Measurements from ENCODE around the gene DHRS12.
A peak's percentile ranks its signal among the peaks of the same experiment; 100 is the strongest.

Gene DHRS12

DNA sequence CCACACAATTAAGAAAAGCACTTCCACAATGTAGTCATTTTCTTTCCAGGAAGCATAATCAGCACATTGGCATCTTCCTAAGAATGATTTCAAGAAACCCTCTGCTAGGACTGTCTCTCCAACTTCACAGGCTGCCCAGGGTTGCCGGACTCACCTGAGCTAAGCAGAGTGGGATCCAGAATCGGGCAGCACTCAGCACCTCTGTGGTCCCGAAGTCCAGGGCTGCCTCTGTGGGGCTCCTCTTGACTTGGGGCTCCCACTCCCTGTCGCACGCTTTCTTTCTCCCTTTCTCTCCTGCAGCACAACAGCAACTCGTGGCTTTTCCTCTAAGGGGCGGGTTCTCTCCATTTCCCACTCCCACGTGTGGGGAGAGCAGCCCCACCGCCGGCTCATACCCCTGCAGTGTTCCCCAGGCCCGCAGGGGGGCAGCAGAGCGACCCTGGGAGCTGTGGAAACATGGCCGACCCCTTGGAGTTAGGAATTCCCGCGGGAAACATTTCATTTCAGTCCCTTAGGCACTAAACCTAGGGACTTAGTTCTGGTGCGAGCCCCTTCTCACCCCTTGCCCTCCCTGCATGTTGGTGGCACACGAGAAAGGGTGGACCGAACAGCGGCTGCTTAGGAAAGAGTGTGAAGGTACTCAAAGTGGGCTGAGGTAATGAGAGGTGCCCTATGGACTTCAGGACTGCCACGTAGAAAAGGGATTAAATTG is 41.1 kb upstream of the DHRS12 start, which contains the start of gene TMEM272:
TMEM272 (minus strand) TSS at position 316 of the 712 bp plus-strand sequence. CDS start 6,647 bp downstream, outside the sequence.
- no peaks in the 10 kb centered on the region; the same call in 1 of the 2 replicates for H3K27me3 ChIP-seq (replicated peaks; ENCODE audit: control insufficient read depth, insufficient read depth, low read length)
- no peak within 1 kb of the TSS for H3K4me3 ChIP-seq (replicated peaks; ENCODE audit: low read depth, low read length)
- peak; percentile 97 for TF ChIP-seq CTCF (IDR thresholded peaks at IDR 0.05; ENCODE audit: insufficient read depth, low read length, poor library complexity, severe bottlenecking)
- peak; percentile 36 for DNase-seq (ENCODE audit: extremely low read depth, insufficient read length)
- no peaks in the 10 kb centered on the region for H3K36me3 ChIP-seq (ENCODE audit: control insufficient read depth, insufficient read depth, low read length)

- Histone ChIP-seq H3K27me3 (replicated peaks; ENCODE audit: control insufficient read depth, insufficient read depth, low read length) (no peaks in the 10 kb centered on the region; the same call in 1 of the 2 replicates), H3K4me3 (replicated peaks; ENCODE audit: low read depth, low read length) (no peak overlapping the region), H3K36me3 (ENCODE audit: control insufficient read depth, insufficient read depth, low read length) (no peaks in the 10 kb centered on the region)
- no peak for TF ChIP-seq CTCF (IDR thresholded peaks at IDR 0.05; ENCODE audit: insufficient read depth, low read length, poor library complexity, severe bottlenecking)
- DNase-seq (ENCODE audit: extremely low read depth, insufficient read length), result no peak
Observed at GRCh38 chr13:51843529-51843928, 39.6 kb upstream of the DHRS12 start.

DNA sequence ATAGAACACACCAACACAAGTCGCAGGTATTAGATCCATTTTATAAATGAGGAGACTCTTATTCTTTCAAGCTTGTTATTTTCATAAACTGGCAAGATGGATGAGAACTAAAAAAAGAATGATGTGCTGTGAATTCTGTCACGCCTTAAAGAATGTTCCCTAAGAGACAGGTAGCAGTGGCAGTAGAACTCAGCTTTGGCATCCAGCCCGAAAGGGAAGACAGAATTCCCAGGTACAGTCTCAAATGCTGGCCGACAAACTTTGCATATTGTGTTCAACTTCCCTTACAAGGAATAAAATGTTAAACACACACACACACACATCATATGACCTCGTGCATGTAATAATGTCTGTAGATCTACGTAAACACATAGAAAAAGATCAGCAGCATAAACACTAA is 37.8 kb upstream of the DHRS12 start:
- DNase-seq (ENCODE audit: extremely low read depth, insufficient read length), result no peak
- Histone ChIP-seq H3K36me3 (ENCODE audit: control insufficient read depth, insufficient read depth, low read length) (no peaks in the 10 kb centered on the region), H3K27me3 (replicated peaks; ENCODE audit: control insufficient read depth, insufficient read depth, low read length) (no peaks in the 10 kb centered on the region; the same call in 1 of the 2 replicates), H3K4me3 (replicated peaks; ENCODE audit: low read depth, low read length) (no peak overlapping the region)
- TF ChIP-seq CTCF (IDR thresholded peaks at IDR 0.05; ENCODE audit: insufficient read depth, low read length, poor library complexity, severe bottlenecking), result no peak

DNA sequence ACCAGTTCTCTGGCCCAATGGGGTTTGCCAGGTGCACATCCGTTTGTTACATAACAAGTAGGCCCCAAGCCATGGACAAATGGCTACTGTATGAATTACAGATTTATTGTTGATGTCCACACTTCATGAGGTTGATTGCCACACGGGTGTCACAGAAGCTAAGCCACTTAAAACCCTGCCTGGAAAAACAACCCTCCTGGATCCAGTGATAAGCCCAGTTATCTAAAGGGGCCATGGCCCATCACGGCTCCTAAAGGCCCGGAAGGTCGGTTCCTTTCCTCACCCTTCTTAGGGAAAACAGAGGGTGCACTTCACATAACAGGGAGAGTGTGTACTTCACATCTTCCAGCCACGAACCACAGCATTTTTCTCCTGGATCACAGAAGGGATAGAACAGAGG is 37.0 kb upstream of the DHRS12 start:
- no peak for TF ChIP-seq CTCF (IDR thresholded peaks at IDR 0.05; ENCODE audit: insufficient read depth, low read length, poor library complexity, severe bottlenecking)

DNA sequence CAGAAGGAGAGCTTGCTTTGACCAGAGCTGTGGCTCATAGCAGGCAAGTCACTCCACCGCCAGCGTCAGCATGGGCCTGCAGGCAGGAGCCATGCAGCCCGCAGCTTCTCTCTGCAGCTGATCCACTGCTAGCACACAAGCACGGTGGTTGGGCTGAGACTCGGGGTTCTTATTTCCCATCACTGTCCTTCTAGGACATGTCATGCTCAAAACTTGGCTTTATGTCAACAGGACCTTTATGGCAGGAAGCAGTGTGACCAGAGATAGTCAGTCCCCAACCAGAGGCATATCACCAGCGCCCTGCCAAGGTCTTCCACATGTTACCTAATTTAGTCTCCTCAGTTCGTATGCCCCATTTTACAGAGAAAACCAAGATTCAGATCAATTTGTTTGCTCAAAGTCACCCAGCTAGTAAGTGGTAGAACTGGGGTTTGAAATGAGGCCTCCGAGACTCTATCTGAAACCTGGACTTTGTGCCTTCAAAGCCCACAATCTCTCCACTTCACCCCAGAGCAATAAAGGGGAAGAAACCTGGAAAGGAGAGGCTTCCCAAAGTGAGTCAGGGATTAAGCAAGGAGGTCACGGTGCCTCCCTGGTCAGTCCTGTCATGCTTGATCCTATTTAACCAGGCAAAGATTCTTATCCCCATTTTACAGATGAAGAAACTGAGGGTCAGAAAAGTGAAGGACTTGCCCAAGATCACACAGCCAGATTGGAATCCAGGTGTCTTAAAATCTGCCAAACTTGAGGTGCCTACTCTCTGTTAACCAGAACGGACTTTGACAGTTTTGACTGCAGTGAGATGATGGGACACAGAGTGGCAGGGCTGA is 36.0 kb upstream of the DHRS12 start:
- no peaks in the 10 kb centered on the region; the same call in 1 of the 2 replicates for H3K27me3 ChIP-seq (replicated peaks; ENCODE audit: control insufficient read depth, insufficient read depth, low read length)
- DNase-seq (ENCODE audit: extremely low read depth, insufficient read length), result no peak
- no peak overlapping the region for H3K4me3 ChIP-seq (replicated peaks; ENCODE audit: low read depth, low read length)
- no peak for TF ChIP-seq CTCF (IDR thresholded peaks at IDR 0.05; ENCODE audit: insufficient read depth, low read length, poor library complexity, severe bottlenecking)
- no peaks in the 10 kb centered on the region for H3K36me3 ChIP-seq (ENCODE audit: control insufficient read depth, insufficient read depth, low read length)

More for the DNA sequence above, 37.0 kb upstream of the DHRS12 start:
- Histone ChIP-seq H3K27me3 (replicated peaks; ENCODE audit: control insufficient read depth, insufficient read depth, low read length) (no peaks in the 10 kb centered on the region; the same call in 1 of the 2 replicates), H3K4me3 (replicated peaks; ENCODE audit: low read depth, low read length) (no peak overlapping the region), H3K36me3 (ENCODE audit: control insufficient read depth, insufficient read depth, low read length) (no peaks in the 10 kb centered on the region)
- no peak for DNase-seq (ENCODE audit: extremely low read depth, insufficient read length)
